ENCODE measurements around the gene ANAPC13. TPM values are rescaled to one million over a fixed set of nuclear protein-coding genes. Genes with fewer than 3 reads are reported as not detected.

Gene ANAPC13
- total RNA-seq, 1 experiment from 2014 or later: 68.8 TPM

GRCh38 chr3:134460965-134461364, 24.8 kb downstream of the ANAPC13 start:
- Histone ChIP-seq H3K4me3 (ENCODE audit: low read depth in 2 of 2, low read length in 2 of 2) (no peak overlapping the region), H3K9me3 (ENCODE audit: control insufficient read depth, insufficient read depth, low read depth, low read length) (no peaks in the 10 kb centered on the region), H3K4me1 (ENCODE audit: control insufficient read depth, insufficient read depth, low read length) (no peaks in the 10 kb centered on the region), H3K27me3 (ENCODE audit: control insufficient read depth, insufficient read depth, low read length) (no peaks in the 10 kb centered on the region), H3K36me3 (ENCODE audit: control insufficient read depth, insufficient read depth, low read length) (no peaks in the 10 kb centered on the region), H3K27ac (ENCODE audit: low read length) (no peak overlapping the region)
- ChIA-PET POLR2A (no interaction called here), CTCF (no interaction called here)
- ATAC-seq (no peak), DNase-seq (ENCODE audit: low read depth, low spot score) (no peak)
- intact Hi-C loops (cut with micrococcal nuclease; ENCODE audit: unreplicated experiment): no loop called here
- TF ChIP-seq POLR2AphosphoS5 (IDR thresholded peaks at IDR 0.05; ENCODE audit: low read depth, low read length): no peak
- TF ChIP-seq, protein P1, sequence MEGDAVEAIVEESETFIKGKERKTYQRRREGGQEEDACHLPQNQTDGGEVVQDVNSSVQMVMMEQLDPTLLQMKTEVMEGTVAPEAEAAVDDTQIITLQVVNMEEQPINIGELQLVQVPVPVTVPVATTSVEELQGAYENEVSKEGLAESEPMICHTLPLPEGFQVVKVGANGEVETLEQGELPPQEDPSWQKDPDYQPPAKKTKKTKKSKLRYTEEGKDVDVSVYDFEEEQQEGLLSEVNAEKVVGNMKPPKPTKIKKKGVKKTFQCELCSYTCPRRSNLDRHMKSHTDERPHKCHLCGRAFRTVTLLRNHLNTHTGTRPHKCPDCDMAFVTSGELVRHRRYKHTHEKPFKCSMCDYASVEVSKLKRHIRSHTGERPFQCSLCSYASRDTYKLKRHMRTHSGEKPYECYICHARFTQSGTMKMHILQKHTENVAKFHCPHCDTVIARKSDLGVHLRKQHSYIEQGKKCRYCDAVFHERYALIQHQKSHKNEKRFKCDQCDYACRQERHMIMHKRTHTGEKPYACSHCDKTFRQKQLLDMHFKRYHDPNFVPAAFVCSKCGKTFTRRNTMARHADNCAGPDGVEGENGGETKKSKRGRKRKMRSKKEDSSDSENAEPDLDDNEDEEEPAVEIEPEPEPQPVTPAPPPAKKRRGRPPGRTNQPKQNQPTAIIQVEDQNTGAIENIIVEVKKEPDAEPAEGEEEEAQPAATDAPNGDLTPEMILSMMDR (IDR thresholded peaks at IDR 0.05): no peak
- TF ChIP-seq, protein P2, sequence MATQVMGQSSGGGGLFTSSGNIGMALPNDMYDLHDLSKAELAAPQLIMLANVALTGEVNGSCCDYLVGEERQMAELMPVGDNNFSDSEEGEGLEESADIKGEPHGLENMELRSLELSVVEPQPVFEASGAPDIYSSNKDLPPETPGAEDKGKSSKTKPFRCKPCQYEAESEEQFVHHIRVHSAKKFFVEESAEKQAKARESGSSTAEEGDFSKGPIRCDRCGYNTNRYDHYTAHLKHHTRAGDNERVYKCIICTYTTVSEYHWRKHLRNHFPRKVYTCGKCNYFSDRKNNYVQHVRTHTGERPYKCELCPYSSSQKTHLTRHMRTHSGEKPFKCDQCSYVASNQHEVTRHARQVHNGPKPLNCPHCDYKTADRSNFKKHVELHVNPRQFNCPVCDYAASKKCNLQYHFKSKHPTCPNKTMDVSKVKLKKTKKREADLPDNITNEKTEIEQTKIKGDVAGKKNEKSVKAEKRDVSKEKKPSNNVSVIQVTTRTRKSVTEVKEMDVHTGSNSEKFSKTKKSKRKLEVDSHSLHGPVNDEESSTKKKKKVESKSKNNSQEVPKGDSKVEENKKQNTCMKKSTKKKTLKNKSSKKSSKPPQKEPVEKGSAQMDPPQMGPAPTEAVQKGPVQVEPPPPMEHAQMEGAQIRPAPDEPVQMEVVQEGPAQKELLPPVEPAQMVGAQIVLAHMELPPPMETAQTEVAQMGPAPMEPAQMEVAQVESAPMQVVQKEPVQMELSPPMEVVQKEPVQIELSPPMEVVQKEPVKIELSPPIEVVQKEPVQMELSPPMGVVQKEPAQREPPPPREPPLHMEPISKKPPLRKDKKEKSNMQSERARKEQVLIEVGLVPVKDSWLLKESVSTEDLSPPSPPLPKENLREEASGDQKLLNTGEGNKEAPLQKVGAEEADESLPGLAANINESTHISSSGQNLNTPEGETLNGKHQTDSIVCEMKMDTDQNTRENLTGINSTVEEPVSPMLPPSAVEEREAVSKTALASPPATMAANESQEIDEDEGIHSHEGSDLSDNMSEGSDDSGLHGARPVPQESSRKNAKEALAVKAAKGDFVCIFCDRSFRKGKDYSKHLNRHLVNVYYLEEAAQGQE (IDR thresholded peaks at IDR 0.05; ENCODE audit: insufficient read depth in 1 of 2, low read depth in 2 of 2, low read length in 1 of 2): no peak
- no peak for TF ChIP-seq TCF7L2 (IDR thresholded peaks at IDR 0.05; ENCODE audit: low read depth, low read length)
- TF ChIP-seq SIN3A (IDR thresholded peaks at IDR 0.05; ENCODE audit: borderline replicate concordance, insufficient read depth, low read depth, low read length): no peak
- no TSS peak for BruUV-seq (replicated peaks)
- in situ Hi-C loops (cut with HindIII; ENCODE audit: low pct_unique_long_range_greater_than_20kb, low sequenced_read_pairs): no loop called here

- CTCF ChIA-PET: interaction anchor here (0.6 kb wide), 1 partner anchor 27 kb away, joined by 5 read pairs; no protein-coding TSS in a partner anchor
- DNase-seq (ENCODE audit: low read depth, low spot score) (no peak), ATAC-seq (no peak)
- H3K4me1 ChIP-seq (ENCODE audit: control insufficient read depth, insufficient read depth, low read length): no peaks in the 10 kb centered on the region
- H3K9me3 ChIP-seq (ENCODE audit: control insufficient read depth, insufficient read depth, low read depth, low read length): no peaks in the 10 kb centered on the region
- POLR2A ChIA-PET: no interaction called here
- no peaks in the 10 kb centered on the region for H3K27me3 ChIP-seq (ENCODE audit: control insufficient read depth, insufficient read depth, low read length)
- no peak overlapping the region for H3K27ac ChIP-seq (ENCODE audit: low read length)
- no peaks in the 10 kb centered on the region for H3K36me3 ChIP-seq (ENCODE audit: control insufficient read depth, insufficient read depth, low read length)
- intact Hi-C loops (cut with micrococcal nuclease; ENCODE audit: unreplicated experiment): no loop called here
- in situ Hi-C loops (cut with HindIII; ENCODE audit: low pct_unique_long_range_greater_than_20kb, low sequenced_read_pairs): no loop called here
- H3K4me3 ChIP-seq (ENCODE audit: low read depth in 2 of 2, low read length in 2 of 2): no peak overlapping the region
- BruUV-seq (replicated peaks): no TSS peak
- no peak for TF ChIP-seq POLR2AphosphoS5 (IDR thresholded peaks at IDR 0.05; ENCODE audit: low read depth, low read length)
- no peak for TF ChIP-seq TCF7L2 (IDR thresholded peaks at IDR 0.05; ENCODE audit: low read depth, low read length)
- TF ChIP-seq SIN3A (IDR thresholded peaks at IDR 0.05; ENCODE audit: borderline replicate concordance, insufficient read depth, low read depth, low read length): no peak
- TF ChIP-seq, protein P2 (IDR thresholded peaks at IDR 0.05; ENCODE audit: insufficient read depth in 1 of 2, low read depth in 2 of 2, low read length in 1 of 2): no peak
- TF ChIP-seq, protein P1 (IDR thresholded peaks at IDR 0.05): no peak
Observed at GRCh38 chr3:134459562-134459961, 26.2 kb downstream of the ANAPC13 start.
